HG02571 (cell line): Measurements from ENCODE around the gene ETF1.
A peak's percentile ranks its signal among the peaks of the same experiment; 100 is the strongest.

ENCODE experiments used
- ATAC-seq: cut with Tn5 transposase; IDR thresholded peaks from one replicate; pipeline ENCODE4 v1.9.1; 2021; ENCODE audit warnings: mild to moderate bottlenecking, moderate library complexity; ENCODE audit not compliant: unreplicated experiment

Gene ETF1

DNA sequence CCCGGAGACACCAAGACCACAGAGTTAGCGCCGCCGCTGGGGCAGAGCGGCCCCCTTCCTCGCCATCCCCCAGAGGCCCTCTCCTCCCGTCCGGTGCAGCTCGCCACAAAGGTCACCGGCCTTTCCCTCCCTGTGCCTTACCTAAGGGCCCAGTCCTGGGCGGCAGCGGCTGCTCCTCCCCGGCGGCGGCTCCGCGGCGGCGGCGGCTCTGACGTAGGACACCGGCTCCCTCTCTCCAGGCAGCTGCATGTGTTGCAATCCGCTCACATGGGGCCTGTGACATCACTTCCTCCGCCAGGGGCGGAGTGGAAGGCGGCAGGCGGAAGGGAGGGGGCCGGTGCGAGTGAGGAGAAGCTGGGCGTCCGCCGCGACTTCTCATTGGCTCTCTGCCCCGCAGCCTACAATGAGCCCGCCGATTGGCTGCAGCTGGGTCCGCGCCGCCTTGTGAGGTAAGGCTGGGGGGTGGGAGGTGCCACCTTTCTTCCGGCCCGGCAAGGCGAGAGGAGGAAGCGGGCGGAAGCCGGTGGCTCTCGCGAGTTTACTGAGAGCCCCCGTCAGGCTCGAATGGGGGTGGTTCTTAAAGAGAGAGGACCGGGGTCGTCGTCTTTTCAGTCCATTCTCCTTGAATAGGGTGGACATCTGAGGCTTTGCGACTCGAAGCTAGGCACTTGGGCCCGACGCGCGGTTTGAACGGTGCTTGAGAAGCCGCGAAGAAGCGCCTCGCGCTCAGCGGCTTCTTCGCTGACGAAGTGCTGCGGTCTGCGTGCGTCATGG is at the start of gene ETF1:
Gene ETF1, minus strand, starts transcription at position 281 of the 774 bp plus-strand sequence. CDS start 318 bp downstream, outside the sequence.
- ATAC-seq = peak; percentile 92

DNA sequence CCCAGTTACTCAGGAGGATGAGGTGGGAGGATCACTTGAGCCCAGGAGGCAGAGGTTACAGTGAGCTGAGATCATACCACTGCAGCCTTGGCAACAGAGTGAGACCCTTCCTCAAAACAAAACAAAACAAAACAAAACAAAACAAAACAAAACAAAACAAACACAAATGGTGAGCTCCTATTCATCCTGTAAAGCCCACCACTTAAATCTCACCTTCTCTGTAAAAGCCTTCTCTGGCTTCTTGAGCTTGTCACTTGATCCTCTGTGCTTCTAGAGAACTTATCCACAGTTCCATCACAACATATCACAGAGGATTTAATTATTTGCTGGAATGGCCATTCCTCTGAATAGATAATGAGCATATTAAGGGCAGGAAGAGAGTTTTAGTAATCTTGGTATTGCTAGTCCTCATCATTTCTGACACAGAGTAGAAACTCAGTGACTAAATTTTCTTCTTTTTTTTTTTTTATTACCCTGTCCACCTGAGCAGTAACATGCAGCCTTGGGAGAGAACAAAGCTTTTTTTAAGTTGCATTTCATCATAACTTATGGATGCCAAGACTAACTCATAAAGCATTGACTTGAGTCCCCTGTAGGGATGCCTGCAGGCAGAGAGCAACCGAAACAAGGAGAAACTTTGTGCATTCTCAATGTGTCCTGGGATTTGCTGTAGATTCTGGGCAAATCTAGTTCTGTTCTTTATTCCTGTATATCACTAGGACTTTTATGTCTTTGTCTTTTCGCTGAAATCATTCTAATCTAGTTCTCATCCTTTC is 45.2 kb upstream of the ETF1 start:
- ATAC-seq = no peak

DNA sequence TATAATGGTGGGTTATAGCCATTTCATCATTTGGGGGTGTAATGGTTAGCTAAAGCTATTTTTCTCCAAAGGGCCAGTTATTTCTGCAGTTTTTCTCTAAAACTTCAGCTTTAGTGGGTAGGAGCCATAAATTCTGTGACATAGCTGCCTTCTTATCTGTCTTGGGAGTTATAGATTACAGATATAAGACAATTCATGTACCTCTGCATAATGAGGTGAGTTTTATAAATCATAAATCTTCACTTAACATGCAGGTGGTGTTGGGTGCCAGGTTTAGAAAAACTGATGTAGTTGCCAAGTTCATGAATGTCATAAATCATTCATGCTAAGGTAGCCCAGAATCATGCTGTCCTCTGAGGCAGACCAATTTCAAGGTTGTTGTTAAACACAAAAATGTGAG is 42.1 kb upstream of the ETF1 start:
- no peak for ATAC-seq

DNA sequence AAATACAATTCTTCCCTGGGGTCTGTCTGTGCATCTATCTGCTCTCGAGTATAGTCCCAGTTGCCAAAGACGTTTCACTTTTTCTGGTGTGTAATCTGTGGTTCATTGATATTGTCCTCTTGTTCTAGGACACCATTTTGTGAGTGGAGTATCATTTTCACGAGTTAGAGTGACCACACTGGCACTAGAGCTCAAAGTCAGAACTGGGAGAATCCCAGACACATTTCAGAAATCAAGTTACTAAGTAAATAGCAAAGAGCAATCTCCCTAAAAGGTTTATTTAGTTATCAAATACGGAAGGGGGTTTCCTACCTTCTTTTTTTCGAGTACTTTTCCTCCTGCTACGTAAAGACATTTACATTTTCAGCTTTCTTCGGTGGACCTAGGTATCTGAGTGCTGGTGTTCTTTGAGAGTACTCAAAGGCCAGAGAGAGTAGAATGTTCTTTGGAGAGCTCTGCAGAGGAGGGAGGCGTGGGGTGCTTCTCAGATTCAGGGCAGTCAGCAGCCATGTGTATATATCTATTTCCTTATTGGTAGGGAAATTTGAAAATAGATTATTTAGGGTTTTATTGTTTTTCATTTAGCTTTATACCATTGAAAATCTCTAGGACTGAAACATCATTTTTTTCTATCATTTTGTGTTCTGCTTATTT is 41.1 kb upstream of the ETF1 start:
- no peak for ATAC-seq

DNA sequence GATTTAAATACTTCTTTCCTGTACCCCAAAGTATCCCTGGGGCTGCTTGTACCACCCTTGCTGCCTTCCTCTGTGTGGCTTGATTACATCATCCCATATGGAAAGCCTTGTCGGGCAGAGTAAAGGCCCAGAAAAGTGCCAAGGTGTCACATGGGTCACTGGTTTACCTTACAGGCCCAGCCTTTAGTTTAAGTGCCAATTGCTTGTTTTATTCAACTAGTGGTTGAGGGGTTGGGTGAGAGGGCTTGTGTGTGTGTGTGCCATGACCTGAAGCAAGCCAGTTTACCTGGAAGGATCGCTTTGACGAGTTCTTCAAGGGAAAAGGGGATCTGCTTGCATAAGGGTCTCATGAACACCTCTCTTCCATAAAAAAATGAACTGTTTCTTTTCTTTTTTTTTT is 39.9 kb upstream of the ETF1 start:
- no peak for ATAC-seq

DNA sequence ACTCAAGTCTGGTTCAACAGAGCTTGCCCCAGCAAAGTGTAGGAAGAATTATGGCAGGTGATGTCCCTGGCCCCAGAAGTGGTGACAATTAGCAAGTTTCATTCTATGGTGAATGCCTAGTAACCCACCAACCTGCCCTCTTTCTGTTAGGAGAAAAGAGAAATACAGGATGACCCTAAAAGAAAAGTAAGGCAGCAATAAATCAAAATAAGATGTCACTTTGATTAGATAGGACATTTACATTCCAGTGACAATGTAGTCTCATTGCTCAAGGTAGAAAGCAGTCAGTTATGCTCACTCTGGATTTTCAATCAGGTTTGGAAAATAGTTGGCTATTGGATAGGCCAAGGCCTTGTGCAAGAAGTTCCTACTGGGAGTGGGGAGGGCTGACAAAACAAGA is 37.7 kb upstream of the ETF1 start:
- no peak for ATAC-seq

DNA sequence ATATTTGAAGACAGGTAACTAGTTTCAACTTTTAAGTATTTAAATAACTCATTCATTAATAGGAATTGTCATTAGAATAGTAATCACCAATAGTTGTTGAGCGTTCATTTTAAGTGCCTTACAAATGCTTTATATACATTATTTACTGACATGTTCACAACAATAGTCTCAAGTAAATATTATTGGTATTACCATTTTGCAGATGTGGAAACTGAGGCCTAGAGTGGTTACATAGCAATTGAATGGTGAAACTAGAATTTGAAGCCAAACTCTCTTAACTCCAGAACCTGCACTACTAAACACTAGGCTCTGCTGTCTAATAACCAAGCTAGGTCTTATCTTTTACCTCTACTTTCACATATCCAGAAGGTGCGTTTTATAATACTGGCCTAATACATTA is 37.0 kb upstream of the ETF1 start:
- ATAC-seq = no peak

DNA sequence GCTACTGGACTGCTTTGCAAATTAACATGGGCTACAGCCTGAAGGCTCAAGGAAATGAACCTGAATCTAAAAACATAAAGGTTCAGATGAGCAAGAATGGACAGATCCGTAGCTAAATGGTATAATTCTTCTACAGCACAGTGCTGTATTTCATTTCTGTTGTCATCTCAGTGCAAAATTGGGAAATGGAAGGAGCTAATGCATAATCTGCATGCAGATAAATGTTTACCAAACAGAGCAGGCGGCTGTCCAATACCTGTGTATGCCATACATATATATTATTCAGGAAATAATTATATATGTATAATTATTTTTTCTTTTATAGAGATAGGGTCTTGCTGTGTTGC is 36.5 kb upstream of the ETF1 start:
- ATAC-seq = no peak

DNA sequence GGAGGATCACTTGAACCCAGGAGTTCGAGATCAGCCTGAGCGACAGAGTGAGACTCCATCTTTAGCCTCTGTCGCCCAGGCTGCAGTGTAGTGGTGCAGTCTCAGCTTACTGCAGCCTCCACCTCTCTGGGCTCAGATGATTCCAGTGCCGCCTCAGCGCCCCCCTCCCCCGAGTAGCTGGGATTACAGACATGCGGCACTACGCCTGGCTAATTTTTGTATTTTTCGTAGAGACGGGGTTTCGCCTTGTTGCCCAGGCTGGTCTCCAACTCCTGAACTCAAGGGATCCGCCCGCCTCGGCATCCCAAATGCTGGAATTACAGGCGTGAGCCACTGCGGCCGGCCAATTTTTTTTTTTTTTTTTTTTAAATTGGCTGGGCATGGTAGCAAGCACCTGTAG is 34.4 kb upstream of the ETF1 start:
- no peak for ATAC-seq

DNA sequence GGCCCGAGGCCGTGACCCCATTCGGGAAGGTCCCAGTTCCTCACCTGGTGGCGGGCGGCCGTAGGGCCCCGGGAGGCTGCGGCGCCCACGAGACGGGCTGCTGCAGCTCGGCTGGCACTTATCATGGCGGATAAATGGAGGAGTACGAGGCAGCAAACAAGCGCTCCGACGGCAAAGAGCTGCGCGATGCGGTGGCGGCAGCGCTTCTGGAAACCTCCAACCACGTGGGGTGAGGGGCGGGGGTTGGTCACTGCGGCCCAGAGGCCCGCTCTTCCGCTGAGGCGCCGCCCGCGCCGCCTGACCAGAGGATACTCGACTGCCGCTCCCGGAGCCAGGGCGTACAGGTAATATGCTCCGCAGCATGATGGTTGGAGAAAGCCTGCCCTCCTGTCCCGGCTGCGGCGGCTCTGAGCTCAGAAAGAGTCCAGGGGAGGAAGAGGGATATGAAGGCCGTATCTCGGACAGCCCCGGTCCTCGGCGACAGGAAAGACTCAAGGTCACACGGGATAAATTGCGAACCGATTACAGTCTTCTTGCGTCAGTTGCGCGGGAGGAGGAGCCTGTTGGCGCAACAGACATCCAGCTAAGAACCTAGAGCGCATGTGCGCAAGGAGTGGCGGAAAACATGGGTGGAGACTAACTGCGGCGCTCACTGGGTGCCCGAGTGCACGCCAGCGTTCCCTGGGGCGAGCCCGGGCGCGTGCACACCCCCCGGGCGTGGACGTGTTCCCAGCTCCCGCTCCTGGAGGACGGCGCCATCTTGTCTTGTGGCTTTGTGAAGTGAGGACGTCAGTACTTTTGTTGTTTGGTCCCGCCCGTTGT is 32.4 kb upstream of the ETF1 start, which contains the start of gene HSPA9:
Gene HSPA9, minus strand, starts transcription at position 208 of the 822 bp plus-strand sequence. Its CDS starts 83 bp downstream, at position 125.
- ATAC-seq = peak; percentile 86

DNA sequence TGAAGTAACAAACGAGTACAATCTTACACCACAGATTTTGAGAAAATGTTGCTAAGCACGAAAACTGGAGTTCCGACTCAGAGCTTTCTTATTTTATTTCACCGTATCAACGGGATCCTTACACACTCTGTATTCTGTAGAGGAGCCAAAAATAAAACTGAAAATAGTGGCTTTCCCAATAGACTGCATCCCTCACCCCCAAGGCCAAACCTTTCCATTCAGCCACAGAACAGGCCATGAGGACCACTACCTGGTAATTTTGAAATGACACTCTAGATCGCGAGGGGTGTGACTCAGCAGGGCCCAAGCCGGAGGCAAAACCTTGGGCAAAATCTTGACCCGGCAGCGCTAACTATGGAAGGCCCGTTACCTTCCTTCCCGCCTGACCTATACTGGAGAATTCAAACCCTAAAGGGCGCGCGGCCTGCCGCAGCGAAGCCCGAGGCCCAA is 31.7 kb upstream of the ETF1 start:
- ATAC-seq = peak; percentile 2

DNA sequence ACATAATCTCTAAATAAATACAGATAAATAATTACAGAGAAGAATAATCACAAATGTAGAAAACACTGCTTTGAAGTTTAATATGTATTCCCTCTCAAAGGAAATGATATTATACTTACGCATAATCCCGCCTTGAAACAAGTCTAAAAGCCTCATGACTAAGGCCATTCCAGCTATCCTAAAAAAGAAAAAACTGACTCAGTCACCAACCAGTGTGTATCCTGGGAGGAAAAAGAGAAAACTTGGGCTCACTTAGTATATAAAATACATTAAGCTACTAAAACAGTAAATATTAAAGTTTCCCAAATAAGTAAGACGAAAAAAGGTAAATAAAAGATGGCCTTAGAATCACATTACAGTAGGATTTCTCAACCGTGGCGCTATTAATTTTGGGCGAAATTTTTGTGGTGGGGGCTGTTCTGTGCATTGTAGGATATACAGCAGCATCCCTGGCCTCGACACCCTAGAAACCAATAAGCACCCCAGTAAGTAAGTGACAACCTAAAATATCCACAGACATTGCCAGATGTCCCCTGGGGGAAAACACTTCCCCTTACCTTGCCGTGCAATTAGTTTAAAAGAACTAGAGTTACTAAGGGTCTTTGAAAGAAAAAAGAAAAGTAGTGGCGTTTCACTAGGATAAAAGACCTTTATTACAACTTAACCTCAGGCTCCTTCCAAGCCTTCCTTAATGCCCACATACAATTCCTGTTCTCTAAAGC is 31.1 kb upstream of the ETF1 start:
- no peak for ATAC-seq

DNA sequence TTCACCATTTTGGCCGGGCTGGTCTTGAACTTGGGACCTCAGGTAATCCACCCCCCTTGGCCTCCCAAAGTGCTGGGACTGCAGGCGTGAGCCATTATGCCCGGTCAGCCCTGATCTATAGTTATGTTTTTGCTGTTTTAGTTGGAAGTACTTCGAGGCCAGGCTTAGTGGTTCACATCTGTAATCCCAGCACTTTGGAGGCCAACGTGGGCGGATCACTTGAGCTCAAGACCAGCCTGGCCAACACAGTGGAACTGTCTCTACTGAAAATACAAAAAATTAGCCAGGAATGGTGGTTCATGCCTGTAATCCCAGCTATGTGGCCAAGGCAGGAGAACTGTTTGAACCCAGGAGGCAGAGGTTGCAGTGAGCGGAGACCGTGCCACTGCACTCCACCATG is 30.2 kb upstream of the ETF1 start:
- no peak for ATAC-seq

DNA sequence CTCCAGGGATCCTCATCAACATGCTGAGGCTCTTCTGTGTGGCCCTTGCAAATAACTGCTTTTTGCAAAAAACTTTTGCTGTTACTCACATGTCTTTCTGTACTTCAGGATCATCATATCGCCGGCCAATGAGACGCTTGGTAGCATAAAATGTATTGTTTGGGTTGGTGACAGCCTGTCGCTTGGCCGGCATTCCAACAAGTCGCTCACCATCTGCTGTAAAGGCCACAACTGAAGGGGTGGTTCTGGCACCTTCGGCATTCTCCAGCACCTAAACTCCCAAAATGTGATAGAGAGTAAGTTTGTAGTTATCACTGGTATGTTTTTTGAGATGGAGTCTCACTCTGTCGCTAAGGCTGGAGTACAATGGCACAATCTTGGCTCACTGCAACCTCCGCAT is 27.8 kb upstream of the ETF1 start:
- no peak for ATAC-seq

DNA sequence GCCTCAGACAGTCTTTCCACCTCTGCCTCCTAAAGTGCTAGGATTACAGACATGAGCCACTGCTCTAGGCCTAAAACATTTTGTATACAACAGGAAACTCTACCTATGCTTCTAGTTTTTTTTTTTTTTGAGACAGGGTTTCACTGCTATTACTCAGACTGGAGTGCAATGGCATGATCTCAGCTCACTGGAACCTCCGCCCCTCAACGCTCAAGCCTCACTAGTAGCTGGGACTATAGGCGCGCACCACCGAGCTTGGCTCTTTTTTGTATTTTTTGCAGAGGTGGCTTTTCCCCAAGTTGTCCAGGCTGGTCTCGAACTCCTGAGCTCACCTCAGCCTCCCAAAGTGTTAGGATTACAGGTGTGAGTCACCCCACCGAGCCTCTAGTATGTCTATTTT is 26.7 kb upstream of the ETF1 start:
- ATAC-seq = no peak

DNA sequence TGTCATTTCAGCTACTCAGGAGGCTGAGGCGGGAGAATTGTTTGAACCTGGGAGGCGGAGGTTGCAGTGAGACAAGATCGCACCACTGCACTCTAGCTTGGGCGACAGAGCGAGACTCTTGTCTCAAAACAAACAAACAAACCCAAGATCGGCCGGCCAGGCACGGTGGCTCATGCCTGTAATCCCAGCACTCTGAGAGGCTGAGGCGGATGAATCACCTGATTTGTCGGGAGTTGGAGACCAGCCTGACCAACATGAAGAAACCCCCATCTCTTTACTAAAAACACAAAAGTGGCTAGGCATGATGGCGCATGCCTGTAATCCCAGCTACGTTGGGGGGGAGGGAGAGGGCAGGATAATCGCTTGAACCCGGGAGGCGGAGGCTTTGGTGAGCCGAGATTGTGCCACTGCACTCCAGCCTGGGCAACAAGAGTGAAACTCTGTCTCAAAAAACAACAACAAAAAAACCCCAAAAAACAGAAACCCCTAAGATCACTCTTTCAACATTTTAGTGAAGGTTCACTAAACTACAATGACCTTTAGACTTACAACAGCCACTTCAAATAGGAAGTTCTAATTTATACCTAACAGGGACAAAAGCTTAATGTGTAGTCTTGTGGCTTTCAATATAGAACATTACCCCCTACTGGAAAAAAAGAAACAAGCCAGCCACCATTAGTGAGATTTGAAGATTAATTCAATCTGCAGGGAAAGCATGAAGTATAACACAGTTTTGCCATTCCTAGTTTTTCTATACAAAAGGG is 25.2 kb upstream of the ETF1 start:
- no peak for ATAC-seq

DNA sequence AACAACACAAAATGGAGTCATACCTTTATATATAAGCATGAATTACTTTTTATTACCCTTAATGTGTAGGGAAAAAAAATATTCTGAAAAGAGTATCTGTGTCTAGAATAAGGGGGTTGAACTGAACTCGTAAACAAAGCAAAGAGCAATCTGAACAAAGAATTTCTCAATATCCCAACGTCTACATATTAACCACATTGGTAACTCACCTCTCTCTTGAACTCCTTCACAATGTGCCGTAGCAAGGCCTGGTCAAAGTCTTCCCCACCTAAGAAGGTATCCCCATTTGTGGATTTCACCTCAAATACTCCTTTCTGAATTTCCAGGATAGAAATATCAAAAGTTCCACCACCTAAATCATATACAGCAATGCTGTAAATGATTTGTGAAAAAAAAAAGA is 23.8 kb upstream of the ETF1 start:
- ATAC-seq = no peak

DNA sequence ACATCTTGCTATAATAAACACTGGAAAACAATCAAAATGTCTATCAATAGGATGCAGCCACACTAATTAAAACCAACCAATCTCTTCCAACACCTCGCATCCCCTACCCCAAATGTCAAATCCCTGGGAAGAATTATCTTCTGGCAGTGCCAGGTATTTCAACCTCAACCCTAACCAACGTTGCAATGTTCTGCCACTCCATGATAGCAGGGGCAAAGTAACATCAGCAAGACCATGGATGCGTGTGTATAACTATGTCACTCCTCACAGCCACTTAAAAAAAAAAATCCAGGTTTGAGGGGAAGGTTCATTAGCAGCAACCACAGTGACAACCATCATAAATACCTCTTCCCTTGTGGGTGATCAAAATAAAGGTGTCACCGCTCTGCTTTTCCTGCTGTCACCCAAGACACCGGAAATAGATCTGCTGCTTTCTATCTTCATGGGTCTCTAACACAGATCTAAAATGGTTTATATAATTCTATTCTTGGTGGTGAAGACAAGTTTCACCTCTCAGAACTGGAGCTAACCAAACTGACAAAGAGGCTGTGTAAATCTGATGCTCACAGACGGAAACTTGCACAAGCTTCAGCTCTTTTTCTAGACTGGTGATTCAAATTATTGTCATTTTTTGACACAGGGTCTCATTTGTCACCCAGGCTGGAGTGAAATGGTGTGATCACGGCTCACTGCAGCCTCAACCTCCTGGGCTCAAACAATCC is 22.2 kb upstream of the ETF1 start:
- ATAC-seq = no peak

DNA sequence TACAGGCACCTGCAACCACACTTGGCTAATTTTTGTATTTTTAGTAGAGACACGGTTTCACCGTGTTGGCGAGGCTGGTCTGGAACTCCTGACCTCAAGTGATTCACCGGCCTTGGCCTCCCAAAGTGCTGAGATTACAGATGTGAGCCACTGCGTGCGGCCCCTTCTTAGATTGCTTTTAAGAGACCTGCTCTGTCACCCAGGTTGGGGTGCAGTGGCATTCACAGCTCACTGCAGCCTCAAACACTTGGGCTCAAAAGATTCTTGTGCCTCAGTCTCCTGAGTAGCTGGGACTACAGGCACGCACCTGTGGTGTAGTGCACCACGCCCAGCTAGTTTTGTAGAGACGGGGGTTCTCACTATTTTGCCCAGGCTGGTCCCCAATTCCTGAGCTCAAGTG is 21.2 kb upstream of the ETF1 start:
- ATAC-seq = no peak
